Esophagus muscularis mucosa (tissue), 4 donors: ENCODE results near the gene NSUN7. TPM values are rescaled to one million over a fixed set of nuclear protein-coding genes. Genes with fewer than 3 reads are reported as not detected.

ENCODE experiments used
- DNase-seq: peaks from one replicate; pipeline ENCODE4 v3.0.0-alpha.2; 2017; ENCODE audit errors: extremely low spot score
- H3K27ac ChIP-seq, 4 donors: fragments of 200-600 bp; sonication (generic); replicated peaks in 1 of 4; 1 replicate in 3 of 4; 2 replicates in 1 of 4; pipeline ENCODE4 v1.5.1; 2016 to 2019; ENCODE audit warnings: mild to moderate bottlenecking in 1 of 4
- H3K27me3 ChIP-seq, 4 donors: fragments of 200-600 bp; sonication (generic); one replicate each; pipeline versions ENCODE4 v1.5.1 to v1.6.0; 2016 to 2019
- H3K36me3 ChIP-seq, 4 donors: fragments of 200-600 bp; sonication (generic); one replicate each; pipeline ENCODE4 v1.5.1; 2016 to 2019
- H3K4me1 ChIP-seq, 4 donors: fragments of 200-600 bp; sonication (generic); one replicate each; pipeline ENCODE4 v1.5.1; 2016 to 2019
- H3K4me3 ChIP-seq, 4 donors: fragments of 200-600 bp; sonication (generic); 1 replicate in 2 of 4; 2 replicates in 2 of 4; pipeline ENCODE4 v1.5.1; 2016 to 2019; ENCODE audit warnings: mild to moderate bottlenecking in 4 of 4, moderate library complexity in 1 of 4
- H3K9me3 ChIP-seq, 4 donors: fragments of 200-600 bp; sonication (generic); 1 replicate in 3 of 4; 2 replicates in 1 of 4; pipeline ENCODE4 v1.5.1; 2016 to 2019
- EP300 ChIP-seq: sonication (generic); formaldehyde crosslinking; IDR thresholded peaks from one replicate; pipeline ENCODE4 v1.6.1; 2017; ENCODE audit warnings: antibody characterized with exemption
- POLR2A ChIP-seq: fragments of 450-650 bp; IDR thresholded peaks from one replicate; pipeline ENCODE4 v1.6.1; 2017; ENCODE audit warnings: antibody characterized with exemption, moderate library complexity, mild to moderate bottlenecking, low read depth
- POLR2AphosphoS5 ChIP-seq, 2 donors: sonication (generic); formaldehyde crosslinking; IDR thresholded peaks; one replicate each; pipeline ENCODE4 v1.6.1; 2017; ENCODE audit warnings: antibody characterized with exemption in 2 of 2
- WGBS: methylation state at CpG from one replicate; pipeline ENCODE4 v1.1.5; 2018; 5-methylcytosine and 5-hydroxymethylcytosine counted together
- intact Hi-C: fragments of 100-400 bp; cut with DNase I; formaldehyde crosslinking; loops from one replicate; pipeline ENCODE4 v1.15.1; 2023
- small RNA-seq, 3 donors: library from RNA; depleted of rRNA; stranded (forward); fragments of <200 nt; gene quantifications; one replicate each; pipeline ENCODE3, GENCODE V24; 2016
- total RNA-seq, 4 donors: library from RNA; depleted of rRNA; stranded (reverse); fragments of >200 nt; gene quantifications; one replicate each; pipeline versions ENCODE4 v1.1.0 to v1.2.1, GENCODE V29; 2016
- TF ChIP-seq, protein P1 (sequence below), 3 experiments: fragments of 200-600 bp in 2 of 3; fragments of 450-650 bp in 1 of 3; sonication (generic) in 2 of 3; IDR thresholded peaks; one replicate each; pipeline ENCODE4 v1.5.1; 2017 to 2019; ENCODE audit warnings: antibody characterized with exemption in 3 of 3, mild to moderate bottlenecking in 2 of 3, moderate library complexity in 1 of 3

NSUN7 gene
- total RNA-seq, 4 donors from 2014 or later, result 0.83 to 7.1 (median 2.8) TPM

DNA sequence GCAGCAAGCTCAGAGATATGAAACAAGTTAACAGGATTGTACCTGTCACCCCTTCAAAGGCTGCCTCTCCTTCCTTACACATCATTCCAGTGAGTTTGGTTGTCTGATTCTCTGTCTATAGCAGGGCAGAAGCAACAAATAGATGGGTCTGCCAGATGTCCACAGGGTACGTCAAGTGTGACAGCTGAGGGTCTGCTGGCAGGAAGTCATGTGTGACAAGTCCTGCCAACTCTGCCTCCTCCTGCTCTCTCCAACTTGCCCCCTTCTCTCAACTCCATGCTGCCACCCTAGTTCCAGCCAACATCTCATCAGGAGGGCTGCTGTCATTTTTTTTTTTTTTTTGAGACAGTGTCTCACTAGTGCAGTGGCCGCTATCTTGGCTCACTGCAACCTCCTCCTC lies 109.2 kb downstream of the NSUN7 start:
- no peak overlapping the region for H3K27ac ChIP-seq
- no peak for DNase-seq
- intact Hi-C loops, result no loop called here
- WGBS, result 81% methylated on average over 2 of the region's 2 CpGs
- no peaks in the 10 kb centered on the region for H3K9me3 ChIP-seq
- peaks cover 0 to 8% (median 0%) of the 10 kb centered on the region in 4 donors for H3K36me3 ChIP-seq
- no peak overlapping the region for H3K4me3 ChIP-seq
- no peaks in the 10 kb centered on the region for H3K27me3 ChIP-seq
- peaks cover 4 to 19% (median 13%) of the 10 kb centered on the region in 4 donors for H3K4me1 ChIP-seq
- TF ChIP-seq POLR2AphosphoS5 (IDR thresholded peaks at IDR 0.05) (no peak), POLR2A (no peak), EP300 (no peak)
- TF ChIP-seq, protein P1, sequence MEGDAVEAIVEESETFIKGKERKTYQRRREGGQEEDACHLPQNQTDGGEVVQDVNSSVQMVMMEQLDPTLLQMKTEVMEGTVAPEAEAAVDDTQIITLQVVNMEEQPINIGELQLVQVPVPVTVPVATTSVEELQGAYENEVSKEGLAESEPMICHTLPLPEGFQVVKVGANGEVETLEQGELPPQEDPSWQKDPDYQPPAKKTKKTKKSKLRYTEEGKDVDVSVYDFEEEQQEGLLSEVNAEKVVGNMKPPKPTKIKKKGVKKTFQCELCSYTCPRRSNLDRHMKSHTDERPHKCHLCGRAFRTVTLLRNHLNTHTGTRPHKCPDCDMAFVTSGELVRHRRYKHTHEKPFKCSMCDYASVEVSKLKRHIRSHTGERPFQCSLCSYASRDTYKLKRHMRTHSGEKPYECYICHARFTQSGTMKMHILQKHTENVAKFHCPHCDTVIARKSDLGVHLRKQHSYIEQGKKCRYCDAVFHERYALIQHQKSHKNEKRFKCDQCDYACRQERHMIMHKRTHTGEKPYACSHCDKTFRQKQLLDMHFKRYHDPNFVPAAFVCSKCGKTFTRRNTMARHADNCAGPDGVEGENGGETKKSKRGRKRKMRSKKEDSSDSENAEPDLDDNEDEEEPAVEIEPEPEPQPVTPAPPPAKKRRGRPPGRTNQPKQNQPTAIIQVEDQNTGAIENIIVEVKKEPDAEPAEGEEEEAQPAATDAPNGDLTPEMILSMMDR (IDR thresholded peaks at IDR 0.05), result no peak

Small RNA genes within 50 kb of the gene (small RNA-seq; reads per million reads assigned to genes)
- gene RF00019, result 0 reads per million in 3 donors

Other genes starting within 250 kb of the NSUN7 start
- gene RBM47, start 120.1 kb upstream of the NSUN7 start, total RNA-seq, result 10 to 100 TPM; 13.3 to 38.3 (median 21.8) TPM